ENCODE data around the gene SPTBN1.

Gene SPTBN1

DNA sequence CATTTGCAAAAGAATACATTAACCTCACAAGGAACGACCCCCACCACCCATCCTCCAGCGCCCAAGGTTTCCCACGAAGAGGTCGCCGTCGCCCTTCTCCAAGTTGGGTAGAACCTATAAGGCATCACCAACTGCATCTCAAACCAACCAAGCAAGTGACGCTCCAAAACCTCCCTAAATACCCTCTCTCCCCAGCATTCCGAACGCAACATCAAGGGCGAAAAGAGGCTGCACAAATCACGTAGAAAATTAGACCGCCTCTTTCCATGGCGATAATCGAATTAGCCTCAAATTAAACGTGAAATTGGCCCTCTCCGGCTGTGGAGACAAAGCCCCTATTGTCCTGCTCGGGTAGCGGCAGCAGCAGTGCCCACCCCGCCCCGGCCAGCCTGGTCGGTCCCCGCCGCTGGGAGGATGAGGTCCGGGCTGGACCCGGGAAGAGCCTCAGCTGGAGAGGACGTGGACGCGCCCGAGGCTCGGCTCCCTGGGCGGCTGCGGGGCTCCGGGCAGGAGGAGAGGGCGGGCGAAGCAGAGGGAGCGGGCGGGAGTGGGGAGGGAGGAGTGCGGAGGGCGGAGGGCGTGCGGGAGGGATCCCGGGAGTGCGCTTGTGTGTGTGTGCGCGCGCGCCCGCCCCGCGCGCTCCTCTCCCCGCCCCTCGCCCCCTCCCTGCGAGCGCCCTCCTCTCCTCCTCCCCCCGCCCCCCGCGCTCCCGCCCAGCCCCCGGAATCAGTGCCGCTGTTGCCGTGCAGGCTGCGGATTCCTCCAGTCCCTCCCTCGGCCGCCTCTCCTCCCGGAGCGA, at the start of gene SPTBN1:
TSS of gene SPTBN1 (plus strand) at position 765 of the 799 bp plus-strand sequence. CDS start 70,092 bp downstream, outside the sequence.
- TF ChIP-seq, protein P1, sequence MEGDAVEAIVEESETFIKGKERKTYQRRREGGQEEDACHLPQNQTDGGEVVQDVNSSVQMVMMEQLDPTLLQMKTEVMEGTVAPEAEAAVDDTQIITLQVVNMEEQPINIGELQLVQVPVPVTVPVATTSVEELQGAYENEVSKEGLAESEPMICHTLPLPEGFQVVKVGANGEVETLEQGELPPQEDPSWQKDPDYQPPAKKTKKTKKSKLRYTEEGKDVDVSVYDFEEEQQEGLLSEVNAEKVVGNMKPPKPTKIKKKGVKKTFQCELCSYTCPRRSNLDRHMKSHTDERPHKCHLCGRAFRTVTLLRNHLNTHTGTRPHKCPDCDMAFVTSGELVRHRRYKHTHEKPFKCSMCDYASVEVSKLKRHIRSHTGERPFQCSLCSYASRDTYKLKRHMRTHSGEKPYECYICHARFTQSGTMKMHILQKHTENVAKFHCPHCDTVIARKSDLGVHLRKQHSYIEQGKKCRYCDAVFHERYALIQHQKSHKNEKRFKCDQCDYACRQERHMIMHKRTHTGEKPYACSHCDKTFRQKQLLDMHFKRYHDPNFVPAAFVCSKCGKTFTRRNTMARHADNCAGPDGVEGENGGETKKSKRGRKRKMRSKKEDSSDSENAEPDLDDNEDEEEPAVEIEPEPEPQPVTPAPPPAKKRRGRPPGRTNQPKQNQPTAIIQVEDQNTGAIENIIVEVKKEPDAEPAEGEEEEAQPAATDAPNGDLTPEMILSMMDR (IDR thresholded peaks at IDR 0.05; ENCODE audit: extremely low read depth, insufficient read depth, missing control alignments): no peak
- peak; percentile 81 for DNase-seq (ENCODE audit: low spot score)
- in situ Hi-C loops (cut with MboI; ENCODE audit: low pct_unique_long_range_greater_than_20kb, low sequenced_read_pairs, unreplicated experiment): no loop called here

- in situ Hi-C loops (cut with MboI; ENCODE audit: low pct_unique_long_range_greater_than_20kb, low sequenced_read_pairs, unreplicated experiment): no loop called here
- TF ChIP-seq, protein P1 (IDR thresholded peaks at IDR 0.05; ENCODE audit: extremely low read depth, insufficient read depth, missing control alignments): no peak
- no peak for DNase-seq (ENCODE audit: low spot score)
Measured at GRCh38 chr2:54407693-54408092, 48.4 kb upstream of the SPTBN1 start.

GRCh38 chr2:54408288-54408687, 47.8 kb upstream of the SPTBN1 start:
- TF ChIP-seq, protein P1 (IDR thresholded peaks at IDR 0.05; ENCODE audit: extremely low read depth, insufficient read depth, missing control alignments): no peak
- in situ Hi-C loops (cut with MboI; ENCODE audit: low pct_unique_long_range_greater_than_20kb, low sequenced_read_pairs, unreplicated experiment): no loop called here

DNA sequence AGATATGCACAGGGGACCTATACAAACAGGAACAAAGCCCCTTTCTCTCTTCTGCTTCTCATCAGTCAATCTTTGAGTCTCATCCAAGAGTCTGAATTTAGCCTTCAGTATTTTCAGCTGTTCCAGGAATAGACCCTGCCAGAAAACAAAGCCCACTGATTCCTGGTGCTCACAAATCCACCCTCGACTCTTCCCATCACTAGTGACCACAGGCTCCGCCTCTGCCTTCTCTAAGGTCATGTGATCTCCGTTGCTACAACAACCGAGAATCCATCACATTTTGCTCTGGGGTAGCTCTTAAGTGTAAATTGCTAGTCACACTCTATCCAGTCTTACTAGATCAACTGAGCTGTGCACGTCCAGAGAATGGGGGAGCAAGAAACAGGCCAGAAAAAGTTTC, 46.4 kb upstream of the SPTBN1 start:
- no peak for DNase-seq (ENCODE audit: low spot score)
- in situ Hi-C loops (cut with MboI; ENCODE audit: low pct_unique_long_range_greater_than_20kb, low sequenced_read_pairs, unreplicated experiment): no loop called here
- TF ChIP-seq, protein P1 (IDR thresholded peaks at IDR 0.05; ENCODE audit: extremely low read depth, insufficient read depth, missing control alignments): no peak

More at GRCh38 chr2:54408288-54408687, 47.8 kb upstream of the SPTBN1 start:
- DNase-seq (ENCODE audit: low spot score): no peak

- TF ChIP-seq, protein P1 (IDR thresholded peaks at IDR 0.05; ENCODE audit: extremely low read depth, insufficient read depth, missing control alignments): no peak
- in situ Hi-C loops (cut with MboI; ENCODE audit: low pct_unique_long_range_greater_than_20kb, low sequenced_read_pairs, unreplicated experiment): no loop called here
- DNase-seq (ENCODE audit: low spot score): no peak
Measured at GRCh38 chr2:54411801-54412354, 44.2 kb upstream of the SPTBN1 start.

GRCh38 chr2:54416166-54416813, 39.8 kb upstream of the SPTBN1 start:
- DNase-seq (ENCODE audit: low spot score): no peak
- in situ Hi-C loops (cut with MboI; ENCODE audit: low pct_unique_long_range_greater_than_20kb, low sequenced_read_pairs, unreplicated experiment): no loop called here
- TF ChIP-seq, protein P1 (IDR thresholded peaks at IDR 0.05; ENCODE audit: extremely low read depth, insufficient read depth, missing control alignments): no peak

All from GM13977 (cell line).